Ascending aorta (tissue), 2 donors: Measurements from ENCODE around the gene ZNF20. TPM values are rescaled to one million over a fixed set of nuclear protein-coding genes. Genes with fewer than 3 reads are reported as not detected.
A peak's percentile ranks its signal among the peaks of the same experiment; 100 is the strongest.

Experiments used
- DNase-seq, 2 donors: peaks; one replicate each; pipeline ENCODE4 v3.0.0-alpha.2; 2019; ENCODE audit warnings: low spot score in 2 of 2
- H3K27ac ChIP-seq, 2 donors: fragments of 200-600 bp; sonication (generic); one replicate each; pipeline ENCODE4 v1.5.1; 2016 to 2017; ENCODE audit warnings: mild to moderate bottlenecking in 1 of 2
- H3K27me3 ChIP-seq: fragments of 200-600 bp; sonication (generic); one replicate; pipeline ENCODE4 v1.5.1; 2017
- H3K36me3 ChIP-seq, 2 donors: fragments of 200-600 bp; sonication (generic); one replicate each; pipeline ENCODE4 v1.5.1; 2016
- H3K4me1 ChIP-seq, 2 donors: fragments of 200-600 bp; sonication (generic); one replicate each; pipeline ENCODE4 v1.5.1; 2016 to 2017; ENCODE audit warnings: mild to moderate bottlenecking in 1 of 2
- H3K4me3 ChIP-seq, 2 donors: fragments of 200-600 bp; sonication (generic); one replicate each; pipeline ENCODE4 v1.5.1; 2016 to 2017; ENCODE audit warnings: mild to moderate bottlenecking in 1 of 2
- H3K9me3 ChIP-seq, 2 donors: fragments of 200-600 bp; sonication (generic); one replicate each; pipeline ENCODE4 v1.5.1; 2016
- CTCF ChIP-seq, 3 experiments: fragments of 200-600 bp in 2 of 3; fragments of 450-650 bp in 1 of 3; sonication (generic) in 2 of 3; IDR thresholded peaks; one replicate each; pipeline ENCODE4 v1.5.1; 2016 to 2019; ENCODE audit warnings: antibody characterized with exemption in 3 of 3, mild to moderate bottlenecking in 1 of 3, moderate library complexity in 1 of 3
- intact Hi-C: fragments of 100-400 bp; cut with DNase I; formaldehyde crosslinking; loops from one replicate; pipeline ENCODE4 v1.15.1; 2023
- total RNA-seq: library from RNA; depleted of rRNA; stranded (reverse); fragments of >200 nt; gene quantifications from one replicate; pipeline ENCODE4 v1.1.0, GENCODE V29; 2016

The ZNF20 gene
- total RNA-seq, 1 donor from 2014 or later = 0.96 TPM

GRCh38 chr19:12162882-12163806 lies 23.0 kb upstream of the ZNF20 start, which contains the start of gene ZNF136:
ZNF136 (plus strand) TSS chr19:12163096; CDS start chr19:12163204, 108 bp downstream.
- Histone ChIP-seq H3K4me1 (peaks cover 0 to 12% of the 10 kb centered on the region in 2 donors), H3K4me3 (peak within 1 kb of the TSS; percentile 83 to 84), H3K27ac (peak within 1 kb of the TSS; percentile 90 to 94), H3K36me3 (peaks cover 0 to 4% of the 10 kb centered on the region in 2 donors), H3K9me3 (no peaks in the 10 kb centered on the region), H3K27me3 (no peaks in the 10 kb centered on the region)
- intact Hi-C loops = loop anchor here (1.0 to 5.0 kb wide), 3 partner anchors 134 to 201 kb away; partner anchors contain the start of gene ZNF563
- DNase-seq = peak; percentile 89 to 96
- TF ChIP-seq CTCF (IDR thresholded peaks at IDR 0.05) = no peak

- no peak for DNase-seq
- peak overlapping the region; percentile 90 to 94 for H3K27ac ChIP-seq
- no peaks in the 10 kb centered on the region for H3K27me3 ChIP-seq
- no peaks in the 10 kb centered on the region for H3K9me3 ChIP-seq
- TF ChIP-seq CTCF (IDR thresholded peaks at IDR 0.05) = no peak
- peaks cover 0 to 4% of the 10 kb centered on the region in 2 donors for H3K36me3 ChIP-seq
- peaks cover 0 to 12% of the 10 kb centered on the region in 2 donors for H3K4me1 ChIP-seq
- intact Hi-C loops = loop anchor here (5.0 kb wide), 2 partner anchors 135 to 200 kb away; no protein-coding TSS in a partner anchor
- H3K4me3 ChIP-seq = peak overlapping the region; percentile 83 to 84
Measured at GRCh38 chr19:12162513-12162881, 22.3 kb upstream of the ZNF20 start.

GRCh38 chr19:12159773-12160414 lies 19.7 kb upstream of the ZNF20 start:
- no peak for TF ChIP-seq CTCF (IDR thresholded peaks at IDR 0.05)
- Histone ChIP-seq H3K27ac (no peak overlapping the region), H3K27me3 (no peaks in the 10 kb centered on the region), H3K4me3 (no peak overlapping the region), H3K4me1 (peaks cover 0 to 19% of the 10 kb centered on the region in 2 donors), H3K9me3 (no peaks in the 10 kb centered on the region), H3K36me3 (no peaks in the 10 kb centered on the region)
- DNase-seq = no peak
- intact Hi-C loops = loop anchor here (5.0 kb wide), 2 partner anchors 137 to 198 kb away; no protein-coding TSS in a partner anchor

- TF ChIP-seq CTCF (IDR thresholded peaks at IDR 0.05) = no peak
- peaks cover 0 to 9% of the 10 kb centered on the region in 2 donors for H3K36me3 ChIP-seq
- no peaks in the 10 kb centered on the region for H3K27me3 ChIP-seq
- H3K4me1 ChIP-seq = peaks cover 0 to 7% of the 10 kb centered on the region in 2 donors
- no peaks in the 10 kb centered on the region for H3K9me3 ChIP-seq
- H3K4me3 ChIP-seq = peak within 1 kb of the TSS; percentile 82 to 97
- intact Hi-C loops = no loop called here
- peak within 1 kb of the TSS; percentile 77 to 86 for H3K27ac ChIP-seq
- peak; percentile 41 to 92 for DNase-seq
Measured at GRCh38 chr19:12156223-12157058, 16.3 kb upstream of the ZNF20 start, which contains the start of gene ZNF625. ZNF625 (minus strand) TSS chr19:12156734; CDS start chr19:12156558, 176 bp downstream.

- no peaks in the 10 kb centered on the region for H3K9me3 ChIP-seq
- H3K27ac ChIP-seq = peak overlapping the region; percentile 8 to 77
- H3K4me1 ChIP-seq = peaks cover 0 to 7% of the 10 kb centered on the region in 2 donors
- TF ChIP-seq CTCF (IDR thresholded peaks at IDR 0.05) = no peak
- H3K36me3 ChIP-seq = peaks cover 0 to 14% of the 10 kb centered on the region in 2 donors
- H3K27me3 ChIP-seq = no peaks in the 10 kb centered on the region
- DNase-seq = no peak
- H3K4me3 ChIP-seq = peak overlapping the region; percentile 82 to 97
- intact Hi-C loops = no loop called here
Measured at GRCh38 chr19:12155324-12155860, 15.2 kb upstream of the ZNF20 start.
